ENCODE data around the gene CATSPERE. TPM values are rescaled to one million over a fixed set of nuclear protein-coding genes. Genes with fewer than 3 reads are reported as not detected.

CATSPERE gene
- total RNA-seq, 1 donor from 2014 or later: 0.27 TPM

GRCh38 chr1:244615301-244615700, 154.2 kb downstream of the CATSPERE start:
- intact Hi-C loops (cut with micrococcal nuclease): no loop called here

GRCh38 chr1:244626709-244627108, 165.6 kb downstream of the CATSPERE start:
- intact Hi-C loops (cut with micrococcal nuclease): no loop called here

GRCh38 chr1:244628789-244629188, 167.7 kb downstream of the CATSPERE start:
- intact Hi-C loops (cut with micrococcal nuclease): no loop called here

GRCh38 chr1:244633140-244633539, 172.1 kb downstream of the CATSPERE start:
- intact Hi-C loops (cut with micrococcal nuclease): no loop called here

- intact Hi-C loops (cut with micrococcal nuclease): no loop called here
Observed at GRCh38 chr1:244634546-244634945, 173.5 kb downstream of the CATSPERE start.

- intact Hi-C loops (cut with micrococcal nuclease): no loop called here
Observed at GRCh38 chr1:244636488-244637259, 175.6 kb downstream of the CATSPERE start.

- intact Hi-C loops (cut with micrococcal nuclease): no loop called here
Observed at GRCh38 chr1:244639561-244639960, 178.5 kb downstream of the CATSPERE start.

GRCh38 chr1:244640917-244641316, 179.8 kb downstream of the CATSPERE start:
- intact Hi-C loops (cut with micrococcal nuclease): no loop called here

- intact Hi-C loops (cut with micrococcal nuclease): no loop called here
Observed at GRCh38 chr1:244642526-244642925, 181.5 kb downstream of the CATSPERE start.

GRCh38 chr1:244642988-244643387, 181.9 kb downstream of the CATSPERE start:
- intact Hi-C loops (cut with micrococcal nuclease): no loop called here

GRCh38 chr1:244645414-244645813, 184.3 kb downstream of the CATSPERE start:
- intact Hi-C loops (cut with micrococcal nuclease): no loop called here

- intact Hi-C loops (cut with micrococcal nuclease): no loop called here
Observed at GRCh38 chr1:244645890-244646289, 184.8 kb downstream of the CATSPERE start.

- intact Hi-C loops (cut with micrococcal nuclease): no loop called here
Observed at GRCh38 chr1:244647819-244648218, 186.7 kb downstream of the CATSPERE start.

- intact Hi-C loops (cut with micrococcal nuclease): loop anchor here (1.0 to 10.0 kb wide), 12 partner anchors 51 to 1305 kb away; partner anchors contain the start of genes AKT3, CATSPERE, COX20 and KIF26B
Observed at GRCh38 chr1:244651956-244652622, 191.0 kb downstream of the CATSPERE start.

- intact Hi-C loops (cut with micrococcal nuclease): loop anchor here (1.0 to 10.0 kb wide), 12 partner anchors 52 to 1304 kb away; partner anchors contain the start of genes AKT3, CATSPERE, COX20 and KIF26B
Observed at GRCh38 chr1:244652623-244653438, 191.8 kb downstream of the CATSPERE start, which contains the start of gene DESI2. DESI2 (plus strand) TSS chr1:244653126; CDS start chr1:244653314, 188 bp downstream.

- intact Hi-C loops (cut with micrococcal nuclease): loop anchor here (2.0 to 10.0 kb wide), 9 partner anchors 53 to 1304 kb away; partner anchors contain the start of genes AKT3 and KIF26B
Observed at GRCh38 chr1:244653439-244654107, 192.5 kb downstream of the CATSPERE start.

GRCh38 chr1:244654108-244655038, 193.3 kb downstream of the CATSPERE start:
- intact Hi-C loops (cut with micrococcal nuclease): loop anchor here (2.0 to 10.0 kb wide), 5 partner anchors 330 to 1303 kb away; partner anchors contain the start of gene KIF26B

- intact Hi-C loops (cut with micrococcal nuclease): loop anchor here (2.0 to 10.0 kb wide), 3 partner anchors 330 to 500 kb away; partner anchors contain the start of gene KIF26B
Observed at GRCh38 chr1:244655186-244655585, 194.1 kb downstream of the CATSPERE start.

- intact Hi-C loops (cut with micrococcal nuclease): loop anchor here (10.0 kb wide), 2 partner anchors 333 to 497 kb away; partner anchors contain the start of gene KIF26B
Observed at GRCh38 chr1:244657421-244657820, 196.3 kb downstream of the CATSPERE start.
